HG03135 (cell line): ENCODE data around the gene GSN.

Source experiments
- ATAC-seq: cut with Tn5 transposase; IDR thresholded peaks from one replicate; pipeline ENCODE4 v1.9.1; 2021; ENCODE audit warnings: mild to moderate bottlenecking, moderate library complexity; ENCODE audit not compliant: unreplicated experiment

The GSN gene

GRCh38 chr9:121368745-121369144, 100.8 kb downstream of the GSN start:
- no peak for ATAC-seq

- ATAC-seq, result peak; percentile 59
These were observed 101.8 kb downstream of the GSN start, which contains the start of gene STOM for GRCh38 chr9:121369595-121370265. STOM (minus strand) TSS chr9:121370250; CDS start chr9:121370187, 63 bp downstream.

- no peak for ATAC-seq
These were observed 103.6 kb downstream of the GSN start for GRCh38 chr9:121371495-121372061.

- ATAC-seq, result no peak
These were observed 104.5 kb downstream of the GSN start for GRCh38 chr9:121372239-121373010.

- no peak for ATAC-seq
These were observed 105.2 kb downstream of the GSN start for GRCh38 chr9:121373011-121373729.

GRCh38 chr9:121376214-121376830, 108.4 kb downstream of the GSN start:
- ATAC-seq, result no peak

GRCh38 chr9:121380846-121381245, 112.9 kb downstream of the GSN start:
- ATAC-seq, result no peak
